ENCODE measurements around the gene AMDHD2. TPM values are rescaled to one million over a fixed set of nuclear protein-coding genes. Genes with fewer than 3 reads are reported as not detected.

The AMDHD2 gene
- total and polyA plus RNA-seq, 9 donors, result 0.47 to 28.7 (median 25.6) TPM

DNA sequence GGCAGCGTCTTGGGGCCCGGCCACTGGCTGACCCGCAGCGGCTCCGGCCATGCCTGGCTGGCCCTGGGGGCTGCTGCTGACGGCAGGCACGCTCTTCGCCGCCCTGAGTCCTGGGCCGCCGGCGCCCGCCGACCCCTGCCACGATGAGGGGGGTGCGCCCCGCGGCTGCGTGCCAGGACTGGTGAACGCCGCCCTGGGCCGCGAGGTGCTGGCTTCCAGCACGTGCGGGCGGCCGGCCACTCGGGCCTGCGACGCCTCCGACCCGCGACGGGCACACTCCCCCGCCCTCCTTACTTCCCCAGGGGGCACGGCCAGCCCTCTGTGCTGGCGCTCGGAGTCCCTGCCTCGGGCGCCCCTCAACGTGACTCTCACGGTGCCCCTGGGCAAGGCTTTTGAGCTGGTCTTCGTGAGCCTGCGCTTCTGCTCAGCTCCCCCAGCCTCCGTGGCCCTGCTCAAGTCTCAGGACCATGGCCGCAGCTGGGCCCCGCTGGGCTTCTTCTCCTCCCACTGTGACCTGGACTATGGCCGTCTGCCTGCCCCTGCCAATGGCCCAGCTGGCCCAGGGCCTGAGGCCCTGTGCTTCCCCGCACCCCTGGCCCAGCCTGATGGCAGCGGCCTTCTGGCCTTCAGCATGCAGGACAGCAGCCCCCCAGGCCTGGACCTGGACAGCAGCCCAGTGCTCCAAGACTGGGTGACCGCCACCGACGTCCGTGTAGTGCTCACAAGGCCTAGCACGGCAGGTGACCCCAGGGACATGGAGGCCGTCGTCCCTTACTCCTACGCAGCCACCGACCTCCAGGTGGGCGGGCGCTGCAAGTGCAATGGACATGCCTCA lies 48.3 kb upstream of the AMDHD2 start:
- no peaks in the 10 kb centered on the region for H3K36me3 ChIP-seq
- H3K27me3 ChIP-seq, result peaks cover 6% of the 10 kb centered on the region
- H3K4me1 ChIP-seq (ENCODE audit: insufficient read depth), result peaks cover 12% of the 10 kb centered on the region
- no peak overlapping the region for H3K27ac ChIP-seq
- no peaks in the 10 kb centered on the region for H3K9me3 ChIP-seq
- 36 to 44% (median 42%) methylated on average over 37 to 61 of the region's 61 CpGs for WGBS, 3 donors
- no peak overlapping the region for H3K4me3 ChIP-seq
- DNase-seq, result peak in 1 of 5 donors; percentile 38
- intact Hi-C loops (cut with DNase I), result no loop called here
- no peak for TF ChIP-seq EP300 (IDR thresholded peaks at IDR 0.05)
- no peak for TF ChIP-seq POLR2A (IDR thresholded peaks at IDR 0.05)
- TF ChIP-seq, protein P1, sequence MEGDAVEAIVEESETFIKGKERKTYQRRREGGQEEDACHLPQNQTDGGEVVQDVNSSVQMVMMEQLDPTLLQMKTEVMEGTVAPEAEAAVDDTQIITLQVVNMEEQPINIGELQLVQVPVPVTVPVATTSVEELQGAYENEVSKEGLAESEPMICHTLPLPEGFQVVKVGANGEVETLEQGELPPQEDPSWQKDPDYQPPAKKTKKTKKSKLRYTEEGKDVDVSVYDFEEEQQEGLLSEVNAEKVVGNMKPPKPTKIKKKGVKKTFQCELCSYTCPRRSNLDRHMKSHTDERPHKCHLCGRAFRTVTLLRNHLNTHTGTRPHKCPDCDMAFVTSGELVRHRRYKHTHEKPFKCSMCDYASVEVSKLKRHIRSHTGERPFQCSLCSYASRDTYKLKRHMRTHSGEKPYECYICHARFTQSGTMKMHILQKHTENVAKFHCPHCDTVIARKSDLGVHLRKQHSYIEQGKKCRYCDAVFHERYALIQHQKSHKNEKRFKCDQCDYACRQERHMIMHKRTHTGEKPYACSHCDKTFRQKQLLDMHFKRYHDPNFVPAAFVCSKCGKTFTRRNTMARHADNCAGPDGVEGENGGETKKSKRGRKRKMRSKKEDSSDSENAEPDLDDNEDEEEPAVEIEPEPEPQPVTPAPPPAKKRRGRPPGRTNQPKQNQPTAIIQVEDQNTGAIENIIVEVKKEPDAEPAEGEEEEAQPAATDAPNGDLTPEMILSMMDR (IDR thresholded peaks at IDR 0.05), result no peak

DNA sequence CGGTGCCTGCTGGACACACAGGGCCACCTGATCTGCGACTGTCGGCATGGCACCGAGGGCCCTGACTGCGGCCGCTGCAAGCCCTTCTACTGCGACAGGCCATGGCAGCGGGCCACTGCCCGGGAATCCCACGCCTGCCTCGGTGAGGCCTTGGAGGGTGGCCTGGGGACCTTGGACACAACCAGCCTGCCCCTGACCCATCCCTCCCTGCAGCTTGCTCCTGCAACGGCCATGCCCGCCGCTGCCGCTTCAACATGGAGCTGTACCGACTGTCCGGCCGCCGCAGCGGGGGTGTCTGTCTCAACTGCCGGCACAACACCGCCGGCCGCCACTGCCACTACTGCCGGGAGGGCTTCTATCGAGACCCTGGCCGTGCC lies 47.7 kb upstream of the AMDHD2 start:
- intact Hi-C loops (cut with DNase I), result no loop called here
- no peak for DNase-seq
- H3K4me1 ChIP-seq (ENCODE audit: insufficient read depth), result peaks cover 12% of the 10 kb centered on the region

DNA sequence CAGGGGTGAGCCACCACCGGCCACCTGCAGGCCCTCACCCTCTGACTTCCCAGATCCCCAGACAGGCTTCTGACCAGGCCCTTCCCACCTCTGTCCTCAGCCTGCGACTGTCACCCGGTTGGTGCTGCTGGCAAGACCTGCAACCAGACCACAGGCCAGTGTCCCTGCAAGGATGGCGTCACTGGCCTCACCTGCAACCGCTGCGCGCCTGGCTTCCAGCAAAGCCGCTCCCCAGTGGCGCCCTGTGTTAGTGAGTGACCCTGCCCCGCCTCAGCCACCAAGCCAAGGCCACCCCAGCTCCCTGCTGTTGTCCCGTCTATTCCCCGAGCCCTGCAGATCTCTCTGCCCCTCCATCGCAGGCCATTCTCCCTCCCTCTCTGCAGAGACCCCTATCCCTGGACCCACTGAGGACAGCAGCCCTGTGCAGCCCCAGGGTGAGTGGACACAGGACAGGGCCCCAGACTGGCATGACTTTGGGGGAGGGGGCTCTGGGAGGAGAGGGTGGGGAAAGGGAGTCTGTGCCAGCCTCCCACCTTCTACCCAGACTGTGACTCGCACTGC lies 47.2 kb upstream of the AMDHD2 start:
- Histone ChIP-seq H3K4me1 (ENCODE audit: insufficient read depth) (peaks cover 12% of the 10 kb centered on the region), H3K9me3 (no peaks in the 10 kb centered on the region), H3K27ac (no peak overlapping the region), H3K27me3 (peaks cover 6% of the 10 kb centered on the region), H3K4me3 (no peak overlapping the region), H3K36me3 (no peaks in the 10 kb centered on the region)
- peak in 1 of 5 donors; percentile 35 for DNase-seq
- TF ChIP-seq, protein P1 (IDR thresholded peaks at IDR 0.05), result no peak
- TF ChIP-seq POLR2A (IDR thresholded peaks at IDR 0.05), result no peak
- TF ChIP-seq EP300 (IDR thresholded peaks at IDR 0.05), result no peak
- WGBS, 3 donors, result 88 to 93% (median 89%) methylated on average over 14 of the region's 14 CpGs
- intact Hi-C loops (cut with DNase I), result no loop called here

More for the DNA sequence above, 47.7 kb upstream of the AMDHD2 start:
- TF ChIP-seq EP300 (IDR thresholded peaks at IDR 0.05) (no peak), POLR2A (IDR thresholded peaks at IDR 0.05) (no peak)
- TF ChIP-seq, protein P1 (IDR thresholded peaks at IDR 0.05), result no peak
- H3K27ac ChIP-seq, result no peak overlapping the region
- peaks cover 6% of the 10 kb centered on the region for H3K27me3 ChIP-seq
- no peak overlapping the region for H3K4me3 ChIP-seq
- WGBS, 3 donors, result 92 to 95% (median 93%) methylated on average over 27 of the region's 27 CpGs
- H3K9me3 ChIP-seq, result no peaks in the 10 kb centered on the region
- no peaks in the 10 kb centered on the region for H3K36me3 ChIP-seq

DNA sequence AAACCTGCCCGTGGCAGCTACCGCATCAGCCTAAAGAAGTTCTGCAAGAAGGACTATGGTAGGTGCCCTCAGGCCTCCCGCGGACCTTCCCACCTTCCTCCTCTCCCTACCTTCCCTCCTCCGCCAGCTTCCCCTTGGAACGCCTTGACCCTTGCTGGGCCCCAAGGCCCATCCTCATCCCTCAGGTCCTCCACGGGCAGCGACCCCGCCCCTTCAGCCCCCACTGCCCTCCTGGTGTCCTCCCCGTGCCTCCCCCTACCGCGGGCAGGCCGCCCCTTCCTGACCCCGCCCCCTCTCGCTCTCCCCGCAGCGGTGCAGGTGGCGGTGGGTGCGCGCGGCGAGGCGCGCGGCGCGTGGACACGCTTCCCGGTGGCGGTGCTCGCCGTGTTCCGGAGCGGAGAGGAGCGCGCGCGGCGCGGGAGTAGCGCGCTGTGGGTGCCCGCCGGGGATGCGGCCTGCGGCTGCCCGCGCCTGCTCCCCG lies 46.7 kb upstream of the AMDHD2 start:
- peaks cover 6% of the 10 kb centered on the region for H3K27me3 ChIP-seq
- peak in 1 of 5 donors; percentile 46 for DNase-seq
- no peaks in the 10 kb centered on the region for H3K9me3 ChIP-seq
- peaks cover 9% of the 10 kb centered on the region for H3K4me1 ChIP-seq (ENCODE audit: insufficient read depth)
- WGBS, 3 donors, result 7 to 20% (median 9%) methylated on average over 17 to 49 of the region's 49 CpGs
- no peaks in the 10 kb centered on the region for H3K36me3 ChIP-seq
- intact Hi-C loops (cut with DNase I), result no loop called here
- TF ChIP-seq, protein P1 (IDR thresholded peaks at IDR 0.05), result no peak
- TF ChIP-seq POLR2A (IDR thresholded peaks at IDR 0.05) (no peak), EP300 (IDR thresholded peaks at IDR 0.05) (no peak)
- no peak overlapping the region for H3K4me3 ChIP-seq
- no peak overlapping the region for H3K27ac ChIP-seq

All from ovary (tissue), 9 donors.